GM04503 (cell line): ENCODE measurements around the gene VSIG8.

Experiments used
- DNase-seq: peaks from one replicate; pipeline ENCODE4 v3.0.0-alpha.2; 2012; ENCODE audit warnings: low read depth

The VSIG8 gene

GRCh38 chr1:159856576-159856975, 5.9 kb downstream of the VSIG8 start:
- no peak for DNase-seq

DNA sequence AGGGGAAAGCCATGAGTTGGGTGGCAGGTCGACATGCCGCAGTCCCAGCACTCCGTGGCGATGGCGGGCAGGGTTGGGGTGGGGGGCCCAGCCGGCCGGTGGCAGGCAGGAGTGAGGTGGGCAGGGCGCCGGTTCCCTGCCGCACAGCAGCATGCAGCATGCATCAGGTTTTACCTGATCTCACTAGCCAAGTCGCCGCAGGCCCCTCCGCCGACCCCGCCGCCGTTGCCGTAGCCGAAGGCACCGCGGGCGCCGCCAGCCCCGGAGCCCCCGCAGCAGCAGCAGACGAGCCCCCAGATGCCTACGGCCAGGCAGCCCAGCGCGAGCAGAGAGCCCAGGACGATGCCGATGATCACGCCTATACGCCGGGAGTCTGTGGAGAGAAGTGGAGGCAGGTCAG, 6.7 kb downstream of the VSIG8 start:
- DNase-seq: no peak

DNA sequence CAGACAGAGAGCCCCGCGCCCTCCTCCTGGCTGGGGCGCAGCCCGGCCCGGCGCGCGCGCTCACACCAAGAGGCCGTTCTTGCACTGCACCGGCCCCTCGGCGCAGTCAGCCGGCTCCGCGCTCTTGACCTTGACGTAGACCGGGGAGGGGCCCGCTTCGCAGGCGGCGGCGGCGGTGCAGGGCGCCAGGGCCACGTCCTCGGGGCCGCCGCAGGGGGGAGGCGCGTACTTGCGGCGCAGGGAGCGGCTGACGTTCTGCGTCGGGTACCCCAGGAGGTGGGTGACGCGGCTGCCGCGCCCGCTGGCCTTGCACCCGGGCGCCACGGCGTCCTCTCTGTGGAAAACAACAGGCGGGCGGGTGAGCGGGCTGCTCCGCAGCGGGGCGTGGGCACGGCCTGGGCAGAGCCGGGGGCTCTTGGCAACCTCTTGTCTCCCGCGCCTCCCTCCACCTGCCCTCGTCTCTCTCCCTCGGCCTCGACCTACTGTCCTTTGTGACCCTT, 7.7 kb downstream of the VSIG8 start:
- peak; percentile 29 for DNase-seq

- no peak for DNase-seq
These were observed 8.3 kb downstream of the VSIG8 start for GRCh38 chr1:159854116-159854692.

GRCh38 chr1:159853417-159854115, 8.9 kb downstream of the VSIG8 start:
- peak; percentile 34 for DNase-seq

DNA sequence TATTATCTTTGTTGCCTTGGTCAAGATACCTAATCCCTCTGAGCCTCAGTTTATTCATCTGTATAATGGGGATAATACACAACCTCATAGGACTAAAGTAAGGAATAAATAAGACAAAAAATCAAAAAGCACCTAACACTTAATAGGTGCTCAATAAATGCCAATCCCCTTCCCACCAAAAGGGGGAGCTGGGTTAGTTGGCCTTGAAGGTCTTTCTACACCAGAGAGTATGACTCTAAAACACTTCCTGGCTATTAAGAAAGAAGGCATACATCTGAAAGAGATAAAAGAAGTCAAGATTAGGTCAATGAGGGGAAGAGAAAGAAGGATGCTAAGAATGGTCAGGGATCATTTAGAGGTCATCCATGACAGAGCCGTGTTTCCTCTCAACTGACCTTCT, 11.1 kb downstream of the VSIG8 start:
- no peak for DNase-seq

DNA sequence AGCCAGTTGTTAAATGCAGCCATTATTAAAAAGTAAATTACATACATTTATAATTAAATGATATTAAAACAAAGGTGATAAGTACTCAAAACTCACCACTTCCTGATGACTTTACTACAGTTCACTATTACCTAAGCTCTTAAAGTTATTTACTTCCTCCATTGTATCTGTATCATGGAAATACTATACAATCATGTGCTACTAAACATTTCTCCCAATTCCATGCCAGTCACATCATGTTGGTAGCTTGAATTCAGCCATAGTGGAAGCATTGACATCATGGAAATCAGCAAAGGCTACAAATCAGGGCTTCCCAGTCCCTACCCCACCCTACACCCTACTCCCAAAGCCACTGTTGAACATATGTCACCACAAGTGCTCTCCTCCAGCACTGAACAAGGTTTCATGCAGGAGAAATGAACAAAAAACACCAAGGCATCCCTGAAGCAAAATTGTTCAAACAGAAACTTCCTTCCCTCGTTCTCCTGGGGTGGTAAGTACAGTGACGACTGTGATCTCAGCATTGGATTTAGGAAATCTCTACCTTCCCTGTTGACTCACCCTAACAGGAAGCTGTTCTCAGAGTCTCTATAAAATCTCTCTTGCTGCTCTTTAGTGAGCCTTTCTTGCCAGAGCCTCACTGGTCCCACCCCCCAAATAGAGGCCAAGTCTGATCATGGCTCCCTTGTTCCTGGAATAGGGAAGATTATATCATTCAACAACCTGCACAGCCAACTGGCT, 12.7 kb downstream of the VSIG8 start:
- DNase-seq: no peak

DNA sequence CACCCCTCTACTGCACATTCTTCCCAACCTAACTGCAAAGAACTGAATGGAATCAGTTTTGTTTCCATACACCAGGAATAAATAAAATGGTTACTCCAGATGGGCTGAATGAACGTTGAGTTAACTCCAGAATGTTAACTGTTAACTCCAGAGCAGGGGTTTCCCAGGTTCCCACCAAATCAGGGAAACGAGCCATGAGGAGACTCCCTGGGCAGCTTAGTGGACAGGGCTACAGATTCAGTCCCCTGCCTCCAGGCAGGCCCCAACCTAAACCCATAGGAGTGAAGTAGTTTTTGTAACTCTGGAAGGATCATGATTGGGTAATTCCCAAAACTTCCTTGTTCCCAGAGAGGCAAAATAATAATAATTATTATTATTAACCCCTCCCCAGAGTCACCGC, 14.1 kb downstream of the VSIG8 start:
- DNase-seq: no peak

DNA sequence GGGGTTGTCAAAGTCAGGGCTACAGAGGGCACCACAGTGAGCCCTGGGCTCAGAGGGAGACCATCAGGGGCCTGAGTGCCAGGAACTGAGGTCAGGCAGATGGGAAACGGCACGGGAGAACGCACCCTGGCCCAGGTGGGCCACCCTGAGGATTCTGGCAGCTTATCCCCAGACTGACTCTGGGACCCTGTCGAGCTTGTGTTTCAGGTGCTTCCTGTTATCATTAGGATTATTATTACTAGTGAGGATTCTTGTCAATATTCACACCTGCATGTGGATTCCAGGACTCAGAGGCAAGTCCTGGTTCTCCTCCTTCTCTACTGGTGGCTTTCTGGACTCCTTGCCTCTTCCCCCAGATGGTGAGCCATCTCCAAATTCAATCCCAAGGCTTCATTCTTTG, 15.2 kb downstream of the VSIG8 start:
- no peak for DNase-seq

DNA sequence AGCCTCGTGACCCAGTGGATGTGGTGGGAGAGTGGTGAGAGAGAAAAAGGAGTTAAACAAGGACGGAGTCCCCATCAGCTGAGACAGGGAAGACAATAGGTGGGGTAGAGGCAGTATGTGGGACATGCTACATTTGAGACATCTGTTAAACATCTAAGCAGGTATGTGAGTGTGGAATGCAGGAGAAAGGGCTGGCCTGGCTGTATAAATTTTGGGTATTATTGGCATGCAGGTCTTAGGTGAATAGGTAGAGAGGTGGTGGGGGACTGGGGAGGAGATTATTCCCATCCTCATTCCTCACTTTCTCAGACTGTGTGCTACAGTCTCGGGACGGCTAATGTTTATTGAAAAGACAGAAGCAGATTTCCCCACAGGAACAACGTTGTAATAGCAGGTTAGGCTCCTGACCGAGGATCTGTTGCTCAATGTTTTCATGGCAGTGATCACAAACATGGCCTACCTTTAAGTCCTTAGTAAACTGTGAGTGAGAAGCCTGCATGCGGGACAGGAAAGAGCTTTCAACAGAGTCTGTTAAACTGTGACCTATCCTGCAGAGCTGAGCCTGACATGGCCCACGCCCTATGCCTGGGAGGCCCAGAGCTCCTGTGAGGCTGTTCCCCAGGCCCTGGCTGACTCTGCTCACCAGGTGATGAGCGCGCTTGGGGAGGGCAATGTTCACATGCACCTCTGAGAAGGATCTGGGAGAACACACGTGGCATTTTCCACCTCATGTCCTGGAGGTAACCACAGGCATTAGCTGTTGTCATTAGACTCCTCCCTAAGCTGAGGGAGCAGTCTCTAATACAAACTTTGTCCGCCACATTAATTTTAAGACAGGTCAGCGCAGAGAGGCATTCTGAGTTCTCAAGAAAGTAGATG, 16.5 kb downstream of the VSIG8 start:
- DNase-seq: no peak

GRCh38 chr1:159843459-159843858, 19.0 kb downstream of the VSIG8 start:
- DNase-seq: no peak

DNA sequence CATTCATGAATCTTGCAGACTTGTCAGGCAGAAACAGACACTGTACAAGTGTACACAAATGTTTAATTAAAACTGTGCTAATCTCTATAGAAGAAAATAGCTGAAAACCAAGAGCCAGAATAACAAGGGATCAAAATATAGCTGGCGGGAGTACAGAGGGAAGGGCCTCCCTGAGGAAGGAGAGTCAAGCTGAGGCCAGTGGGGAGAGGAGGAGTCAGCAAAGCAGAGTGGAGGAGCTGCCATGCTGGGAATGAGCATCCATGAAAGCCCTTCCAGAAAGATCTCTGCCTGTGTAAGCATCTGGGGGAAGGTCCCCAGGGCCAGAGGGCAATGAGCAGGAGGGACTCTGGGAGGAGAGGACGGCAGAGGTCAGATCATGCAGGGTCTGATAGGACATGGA, 20.7 kb downstream of the VSIG8 start:
- DNase-seq: no peak

GRCh38 chr1:159839116-159839849, 23.2 kb downstream of the VSIG8 start:
- no peak for DNase-seq

DNA sequence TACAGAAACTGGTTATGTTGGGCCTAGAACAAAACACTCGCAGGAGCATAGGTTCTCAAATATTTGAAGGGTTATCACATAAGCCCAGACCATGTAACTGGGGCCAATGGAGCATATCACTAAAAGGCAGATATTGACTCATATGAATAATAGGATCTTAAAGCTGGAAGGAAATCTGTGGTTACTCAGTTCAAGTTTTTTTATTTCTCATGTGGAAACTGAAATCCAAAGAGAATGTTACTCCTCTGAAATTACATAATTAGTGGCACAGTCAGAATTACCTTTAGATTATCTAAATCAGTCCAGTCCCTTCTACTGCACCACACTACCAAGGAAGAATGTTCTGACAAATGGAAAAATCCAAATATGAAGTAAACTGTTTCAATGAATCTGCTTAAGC, 23.7 kb downstream of the VSIG8 start:
- DNase-seq: no peak

- DNase-seq: no peak
These were observed 26.5 kb downstream of the VSIG8 start for GRCh38 chr1:159835862-159836525.

GRCh38 chr1:159835356-159835755, 27.1 kb downstream of the VSIG8 start:
- DNase-seq: no peak

- no peak for DNase-seq
These were observed 30.1 kb downstream of the VSIG8 start for GRCh38 chr1:159832309-159832708.

GRCh38 chr1:159831412-159832141, 30.9 kb downstream of the VSIG8 start:
- DNase-seq: no peak

DNA sequence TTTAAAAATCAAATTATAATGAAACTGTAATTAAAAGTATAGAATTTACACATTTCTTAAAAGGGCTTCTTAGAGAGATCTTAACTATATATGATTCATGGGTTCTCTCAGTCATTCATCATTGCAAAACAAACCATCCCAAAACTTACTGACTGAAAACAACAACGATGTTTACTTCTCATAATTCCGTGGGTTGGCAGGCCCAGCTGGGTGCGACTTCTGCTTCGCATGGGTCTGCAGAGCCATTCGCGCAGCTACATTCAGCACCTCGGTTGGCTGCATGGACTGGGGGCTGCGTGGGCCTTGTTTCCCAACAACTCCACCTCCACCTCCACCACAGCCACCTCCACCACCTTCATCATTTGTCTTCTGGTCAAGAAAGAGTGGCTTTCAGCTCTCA, 31.7 kb downstream of the VSIG8 start:
- DNase-seq: no peak

GRCh38 chr1:159829822-159830465, 32.5 kb downstream of the VSIG8 start:
- DNase-seq: peak; percentile 37
